WERI-Rb-1 (cell line): ENCODE results near the gene RETREG3.

Experiments
- DNase-seq: peaks from one replicate; pipeline ENCODE4 v3.0.0-alpha.2; 2020
- H3K27ac ChIP-seq: fragments of 250-450 bp; sonication (Bioruptor Pico); 2 replicates; pipeline ENCODE4 v1.5.1; 2020; ENCODE audit warnings: mild to moderate bottlenecking, moderate library complexity
- H3K27me3 ChIP-seq: fragments of 250-450 bp; sonication (Bioruptor Pico); 2 replicates; pipeline ENCODE4 v1.5.1; 2021; ENCODE audit warnings: mild to moderate bottlenecking, low read depth, moderate library complexity; ENCODE audit not compliant: insufficient read depth, severe bottlenecking
- H3K36me3 ChIP-seq: fragments of 250-450 bp; sonication (Bioruptor Pico); 2 replicates; pipeline ENCODE4 v1.5.1; 2020; ENCODE audit warnings: mild to moderate bottlenecking, moderate library complexity
- H3K4me3 ChIP-seq: 2 replicates; pipeline ENCODE4 v1.5.1; 2011; ENCODE audit warnings: low read depth, mild to moderate bottlenecking, control low read depth, low read length
- H3K9me3 ChIP-seq: fragments of 250-450 bp; sonication (Bioruptor Pico); 2 replicates; pipeline ENCODE4 v1.5.1; 2021; ENCODE audit warnings: mild to moderate bottlenecking, moderate library complexity; ENCODE audit not compliant: severe bottlenecking
- TF ChIP-seq, protein P1 (sequence below): IDR thresholded peaks from 2 replicates; pipeline ENCODE4 v1.5.1; 2011; ENCODE audit warnings: low read depth, mild to moderate bottlenecking, control low read depth, inconsistent platforms, low read length

Gene RETREG3

DNA sequence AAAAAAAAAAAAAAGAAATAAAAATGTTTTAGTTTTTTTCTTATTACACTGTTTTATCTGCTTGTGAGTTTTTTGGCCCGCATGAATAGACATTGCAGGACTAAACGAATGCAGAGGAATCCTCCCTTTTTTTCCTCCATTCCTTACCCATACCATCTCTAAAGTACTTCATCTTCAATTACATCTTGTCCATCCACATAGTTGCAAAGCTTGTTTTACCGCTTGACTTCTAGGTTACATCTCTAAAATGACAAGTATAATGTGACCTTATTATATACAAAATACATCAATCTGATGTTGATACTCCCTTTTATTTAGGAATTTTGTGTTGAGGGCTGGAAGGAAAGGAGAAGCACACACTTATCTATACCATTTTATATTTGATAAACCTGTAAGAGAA, 12.8 kb downstream of the RETREG3 start:
- Histone ChIP-seq H3K36me3 (peaks cover 14% of the 10 kb centered on the region), H3K4me3 (no peak overlapping the region), H3K27ac (no peak overlapping the region), H3K9me3 (no peaks in the 10 kb centered on the region), H3K27me3 (no peaks in the 10 kb centered on the region)
- TF ChIP-seq, protein P1, sequence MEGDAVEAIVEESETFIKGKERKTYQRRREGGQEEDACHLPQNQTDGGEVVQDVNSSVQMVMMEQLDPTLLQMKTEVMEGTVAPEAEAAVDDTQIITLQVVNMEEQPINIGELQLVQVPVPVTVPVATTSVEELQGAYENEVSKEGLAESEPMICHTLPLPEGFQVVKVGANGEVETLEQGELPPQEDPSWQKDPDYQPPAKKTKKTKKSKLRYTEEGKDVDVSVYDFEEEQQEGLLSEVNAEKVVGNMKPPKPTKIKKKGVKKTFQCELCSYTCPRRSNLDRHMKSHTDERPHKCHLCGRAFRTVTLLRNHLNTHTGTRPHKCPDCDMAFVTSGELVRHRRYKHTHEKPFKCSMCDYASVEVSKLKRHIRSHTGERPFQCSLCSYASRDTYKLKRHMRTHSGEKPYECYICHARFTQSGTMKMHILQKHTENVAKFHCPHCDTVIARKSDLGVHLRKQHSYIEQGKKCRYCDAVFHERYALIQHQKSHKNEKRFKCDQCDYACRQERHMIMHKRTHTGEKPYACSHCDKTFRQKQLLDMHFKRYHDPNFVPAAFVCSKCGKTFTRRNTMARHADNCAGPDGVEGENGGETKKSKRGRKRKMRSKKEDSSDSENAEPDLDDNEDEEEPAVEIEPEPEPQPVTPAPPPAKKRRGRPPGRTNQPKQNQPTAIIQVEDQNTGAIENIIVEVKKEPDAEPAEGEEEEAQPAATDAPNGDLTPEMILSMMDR: no peak
- DNase-seq: no peak

GRCh38 chr17:42591411-42591810, 17.8 kb downstream of the RETREG3 start:
- no peak overlapping the region for H3K4me3 ChIP-seq
- H3K27me3 ChIP-seq: no peaks in the 10 kb centered on the region
- DNase-seq: no peak
- TF ChIP-seq, protein P1: no peak
- no peaks in the 10 kb centered on the region for H3K9me3 ChIP-seq
- peaks cover 59% of the 10 kb centered on the region for H3K36me3 ChIP-seq
- H3K27ac ChIP-seq: no peak overlapping the region

DNA sequence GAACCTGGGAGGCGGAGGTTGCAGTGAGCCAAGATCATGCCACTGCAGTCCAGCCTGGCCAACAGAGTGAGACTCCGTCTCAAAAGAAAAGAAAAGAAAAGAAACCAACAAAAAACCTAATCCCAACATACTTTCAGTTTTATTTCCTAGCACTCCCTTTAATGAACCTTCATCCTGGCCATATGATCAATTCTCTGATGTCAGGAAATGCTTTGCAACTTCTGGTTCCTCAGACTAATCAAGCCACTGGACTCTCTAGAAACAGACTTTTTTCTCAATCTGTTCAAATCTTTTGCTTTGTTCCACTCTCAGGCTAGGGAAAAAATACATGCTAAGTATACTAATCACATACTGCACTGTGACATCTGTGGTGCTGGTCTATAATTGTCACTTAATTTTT, 18.3 kb downstream of the RETREG3 start:
- Histone ChIP-seq H3K9me3 (no peaks in the 10 kb centered on the region), H3K4me3 (no peak overlapping the region), H3K27me3 (no peaks in the 10 kb centered on the region), H3K36me3 (peaks cover 63% of the 10 kb centered on the region), H3K27ac (no peak overlapping the region)
- TF ChIP-seq, protein P1: no peak
- DNase-seq: no peak

GRCh38 chr17:42586514-42587230, 22.5 kb downstream of the RETREG3 start:
- no peak overlapping the region for H3K27ac ChIP-seq
- TF ChIP-seq, protein P1: no peak
- no peaks in the 10 kb centered on the region for H3K9me3 ChIP-seq
- H3K36me3 ChIP-seq: peaks cover 94% of the 10 kb centered on the region
- no peak overlapping the region for H3K4me3 ChIP-seq
- no peak for DNase-seq
- H3K27me3 ChIP-seq: no peaks in the 10 kb centered on the region

DNA sequence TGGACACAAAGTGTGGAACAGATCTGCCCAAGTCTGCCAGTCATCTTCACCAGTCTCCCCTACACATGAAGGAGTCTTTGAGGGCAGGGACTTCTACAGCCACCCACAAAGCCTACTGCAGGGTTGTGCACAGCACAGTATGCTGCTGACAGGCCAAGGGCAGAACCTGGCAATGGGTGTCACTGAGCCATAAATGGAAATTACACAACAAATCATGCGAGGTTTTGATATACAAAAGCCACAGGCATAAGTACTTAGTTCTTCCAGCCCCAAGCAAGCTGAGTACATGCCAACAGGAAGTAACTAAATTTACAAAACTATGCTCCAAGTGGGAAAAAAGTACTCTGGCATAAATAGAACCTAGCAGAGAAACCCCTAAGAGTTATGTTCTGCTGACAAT, 23.8 kb downstream of the RETREG3 start:
- no peak overlapping the region for H3K4me3 ChIP-seq
- peaks cover 88% of the 10 kb centered on the region for H3K36me3 ChIP-seq
- no peaks in the 10 kb centered on the region for H3K27me3 ChIP-seq
- no peak for DNase-seq
- H3K9me3 ChIP-seq: no peaks in the 10 kb centered on the region
- no peak overlapping the region for H3K27ac ChIP-seq
- TF ChIP-seq, protein P1: no peak

DNA sequence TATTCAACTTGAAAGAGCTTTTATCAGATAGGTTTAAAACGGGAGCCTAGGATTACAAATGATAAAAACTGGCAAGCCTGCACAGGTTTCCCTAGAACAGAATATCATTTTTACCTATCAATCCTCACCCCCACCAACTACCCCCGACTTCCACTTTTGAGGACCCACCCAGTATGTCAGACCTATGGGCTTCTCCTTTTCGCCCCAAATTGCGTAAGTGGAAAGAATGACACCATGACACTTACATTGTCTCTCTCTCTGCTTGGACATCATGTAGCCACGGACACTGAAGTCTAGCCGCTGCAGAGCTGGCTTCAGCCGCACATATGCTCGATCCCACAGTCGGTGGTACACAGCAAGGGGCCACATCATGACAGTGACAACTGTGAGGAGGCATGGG, 24.3 kb downstream of the RETREG3 start:
- peaks cover 84% of the 10 kb centered on the region for H3K36me3 ChIP-seq
- H3K27ac ChIP-seq: no peak overlapping the region
- TF ChIP-seq, protein P1: no peak
- H3K27me3 ChIP-seq: no peaks in the 10 kb centered on the region
- no peak for DNase-seq
- H3K4me3 ChIP-seq: no peak overlapping the region
- H3K9me3 ChIP-seq: no peaks in the 10 kb centered on the region
